ENCODE results near the gene TENM4.

The TENM4 gene

GRCh38 chr11:79269611-79270307, 171.1 kb downstream of the TENM4 start:
- DNase-seq (ENCODE audit: low spot score) = no peak
- in situ Hi-C loops (cut with MboI; ENCODE audit: low pct_unique_long_range_greater_than_20kb, low sequenced_read_pairs, unreplicated experiment) = no loop called here
- no peak for TF ChIP-seq CTCF (IDR thresholded peaks at IDR 0.05; ENCODE audit: extremely low read depth, insufficient read depth, missing control alignments)

GRCh38 chr11:79266396-79266795, 174.4 kb downstream of the TENM4 start:
- no peak for DNase-seq (ENCODE audit: low spot score)
- no peak for TF ChIP-seq CTCF (IDR thresholded peaks at IDR 0.05; ENCODE audit: extremely low read depth, insufficient read depth, missing control alignments)
- in situ Hi-C loops (cut with MboI; ENCODE audit: low pct_unique_long_range_greater_than_20kb, low sequenced_read_pairs, unreplicated experiment) = no loop called here

GRCh38 chr11:79265756-79266322, 175.0 kb downstream of the TENM4 start:
- no peak for TF ChIP-seq CTCF (IDR thresholded peaks at IDR 0.05; ENCODE audit: extremely low read depth, insufficient read depth, missing control alignments)

GRCh38 chr11:79264284-79264683, 176.5 kb downstream of the TENM4 start:
- DNase-seq (ENCODE audit: low spot score) = no peak
- TF ChIP-seq CTCF (IDR thresholded peaks at IDR 0.05; ENCODE audit: extremely low read depth, insufficient read depth, missing control alignments) = no peak

More at GRCh38 chr11:79265756-79266322, 175.0 kb downstream of the TENM4 start:
- DNase-seq (ENCODE audit: low spot score) = no peak
- in situ Hi-C loops (cut with MboI; ENCODE audit: low pct_unique_long_range_greater_than_20kb, low sequenced_read_pairs, unreplicated experiment) = no loop called here

GRCh38 chr11:79263001-79263400, 177.8 kb downstream of the TENM4 start:
- in situ Hi-C loops (cut with MboI; ENCODE audit: low pct_unique_long_range_greater_than_20kb, low sequenced_read_pairs, unreplicated experiment) = no loop called here
- no peak for DNase-seq (ENCODE audit: low spot score)

More at GRCh38 chr11:79264284-79264683, 176.5 kb downstream of the TENM4 start:
- in situ Hi-C loops (cut with MboI; ENCODE audit: low pct_unique_long_range_greater_than_20kb, low sequenced_read_pairs, unreplicated experiment) = no loop called here

GRCh38 chr11:79262221-79262620, 178.6 kb downstream of the TENM4 start:
- no peak for TF ChIP-seq CTCF (IDR thresholded peaks at IDR 0.05; ENCODE audit: extremely low read depth, insufficient read depth, missing control alignments)
- in situ Hi-C loops (cut with MboI; ENCODE audit: low pct_unique_long_range_greater_than_20kb, low sequenced_read_pairs, unreplicated experiment) = no loop called here

More at GRCh38 chr11:79263001-79263400, 177.8 kb downstream of the TENM4 start:
- no peak for TF ChIP-seq CTCF (IDR thresholded peaks at IDR 0.05; ENCODE audit: extremely low read depth, insufficient read depth, missing control alignments)

More at GRCh38 chr11:79262221-79262620, 178.6 kb downstream of the TENM4 start:
- DNase-seq (ENCODE audit: low spot score) = no peak
